Muscle layer of colon (tissue), 2 donors: Measurements from ENCODE around the gene PIK3R1.

ENCODE experiments used
- H3K27ac ChIP-seq: one replicate; pipeline ENCODE4 v1.7.0; 2013; ENCODE audit warnings: low read depth, mild to moderate bottlenecking, low read length, moderate library complexity
- H3K27me3 ChIP-seq, 2 donors: one replicate each; pipeline ENCODE4 v1.7.0; 2013; ENCODE audit warnings: low read length in 2 of 2, mild to moderate bottlenecking in 2 of 2; ENCODE audit not compliant: insufficient read depth in 2 of 2, control insufficient read depth in 1 of 2
- H3K36me3 ChIP-seq: one replicate; pipeline ENCODE4 v1.7.0; 2013; ENCODE audit warnings: mild to moderate bottlenecking, low read length; ENCODE audit not compliant: insufficient read depth
- H3K4me1 ChIP-seq: one replicate; pipeline ENCODE4 v1.7.0; 2013; ENCODE audit warnings: mild to moderate bottlenecking, low read length; ENCODE audit not compliant: insufficient read depth
- H3K4me3 ChIP-seq, 2 donors: one replicate each; pipeline ENCODE4 v1.7.0; 2013; ENCODE audit warnings: low read length in 2 of 2, low read depth in 1 of 2, mild to moderate bottlenecking in 1 of 2, moderate library complexity in 1 of 2
- H3K9ac ChIP-seq: one replicate; pipeline ENCODE4 v1.7.0; 2013; ENCODE audit warnings: low read length
- H3K9me3 ChIP-seq: one replicate; pipeline ENCODE4 v1.7.0; 2013; ENCODE audit warnings: mild to moderate bottlenecking, low read length
- donor health status: abdominal sarcoma.
- donor health status: Adenocarcinoma of cecum.

Gene PIK3R1

DNA sequence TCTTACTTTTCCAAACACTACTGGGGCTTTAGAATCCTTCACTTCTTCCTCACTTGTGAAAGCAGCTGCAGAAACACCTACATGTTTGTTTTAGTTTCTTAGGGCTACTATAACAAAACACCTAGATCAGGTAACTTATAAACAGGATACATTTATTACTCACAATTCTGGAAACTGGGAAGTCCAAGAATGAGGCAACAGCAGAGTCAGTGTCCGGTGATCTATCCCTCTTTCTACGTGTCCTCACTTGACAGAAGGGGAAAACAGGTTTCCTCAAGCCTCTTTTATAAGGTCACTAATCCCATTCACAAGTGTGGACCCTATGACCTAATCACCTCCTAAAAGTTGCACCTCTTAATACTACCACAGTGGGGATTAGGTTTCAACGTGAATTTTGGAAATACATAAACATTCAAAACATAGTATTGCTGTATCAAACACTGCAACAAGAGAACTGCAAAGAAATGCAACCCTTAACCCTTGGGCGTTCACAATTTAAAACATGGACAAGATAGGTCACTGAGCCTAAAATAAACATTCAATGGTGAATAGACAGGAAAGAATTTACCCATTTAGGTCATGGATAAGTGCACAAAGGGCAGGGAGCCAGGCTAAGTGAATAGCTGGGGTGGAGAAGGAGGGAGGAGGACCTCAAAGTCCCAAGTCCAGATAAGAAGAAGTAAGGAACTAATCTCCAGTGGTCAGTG lies 104.3 kb downstream of the PIK3R1 start:
- Histone ChIP-seq H3K9ac (no peak overlapping the region), H3K27me3 (no peaks in the 10 kb centered on the region), H3K4me1 (no peaks in the 10 kb centered on the region), H3K36me3 (no peaks in the 10 kb centered on the region), H3K27ac (no peak overlapping the region), H3K9me3 (no peaks in the 10 kb centered on the region), H3K4me3 (no peak overlapping the region)

GRCh38 chr5:68320413-68320986 lies 104.9 kb downstream of the PIK3R1 start:
- no peaks in the 10 kb centered on the region for H3K27me3 ChIP-seq
- no peak overlapping the region for H3K9ac ChIP-seq
- H3K27ac ChIP-seq: no peak overlapping the region
- no peaks in the 10 kb centered on the region for H3K4me1 ChIP-seq
- no peaks in the 10 kb centered on the region for H3K36me3 ChIP-seq
- H3K9me3 ChIP-seq: no peaks in the 10 kb centered on the region
- no peak overlapping the region for H3K4me3 ChIP-seq

DNA sequence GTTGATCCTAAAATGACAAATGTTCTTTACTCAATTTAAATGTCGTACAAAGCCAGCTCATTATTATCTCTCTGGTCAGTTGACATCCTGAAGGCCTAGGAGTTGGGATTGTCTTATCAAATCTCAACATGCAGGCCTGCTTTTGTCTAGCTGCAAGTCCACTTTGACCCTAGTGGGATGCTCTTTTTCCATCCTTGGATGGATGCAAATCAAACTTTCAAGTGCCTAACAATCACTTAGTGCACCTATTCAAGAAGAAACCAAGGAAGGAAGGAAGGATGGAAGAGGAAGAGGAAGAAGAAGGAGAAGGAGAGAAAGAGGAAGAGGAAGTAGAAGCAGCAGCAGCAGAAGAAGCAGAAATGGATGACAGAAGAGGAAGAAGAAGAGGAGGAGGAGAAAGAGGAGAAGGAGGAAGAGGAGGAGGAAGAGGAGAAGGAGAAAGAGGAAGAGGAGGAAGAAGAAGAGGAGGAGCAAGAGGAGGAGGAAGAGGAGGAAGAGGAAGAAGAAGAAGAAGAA lies 109.6 kb downstream of the PIK3R1 start:
- Histone ChIP-seq H3K27me3 (no peaks in the 10 kb centered on the region), H3K9me3 (no peaks in the 10 kb centered on the region), H3K9ac (no peak overlapping the region), H3K36me3 (no peaks in the 10 kb centered on the region), H3K4me1 (no peaks in the 10 kb centered on the region), H3K4me3 (no peak overlapping the region), H3K27ac (no peak overlapping the region)

- Histone ChIP-seq H3K4me3 (no peak overlapping the region), H3K36me3 (no peaks in the 10 kb centered on the region), H3K9me3 (no peaks in the 10 kb centered on the region), H3K4me1 (peaks cover 7% of the 10 kb centered on the region), H3K27me3 (no peaks in the 10 kb centered on the region), H3K9ac (no peak overlapping the region), H3K27ac (no peak overlapping the region)
Observed at GRCh38 chr5:68329554-68330255, 114.1 kb downstream of the PIK3R1 start.

DNA sequence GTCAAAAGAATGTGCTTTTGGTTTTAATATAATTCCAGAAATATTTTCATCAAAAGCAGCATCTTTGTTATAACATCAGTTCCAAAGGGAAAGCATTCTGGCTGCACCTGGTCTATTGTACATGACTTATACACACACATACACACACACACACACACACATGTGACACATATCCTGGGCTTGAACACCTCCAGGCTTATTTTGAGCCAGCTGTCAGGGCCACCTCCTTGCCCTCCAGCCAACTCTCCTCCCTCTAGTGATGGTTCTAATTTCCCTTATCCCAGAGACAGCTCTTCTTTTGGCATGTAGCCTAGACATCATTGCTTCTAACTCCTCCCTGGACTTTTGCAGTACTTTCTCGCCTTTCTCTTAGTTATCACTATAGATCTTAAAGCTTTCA lies 115.0 kb downstream of the PIK3R1 start:
- no peak overlapping the region for H3K9ac ChIP-seq
- H3K36me3 ChIP-seq: no peaks in the 10 kb centered on the region
- H3K4me3 ChIP-seq: no peak overlapping the region
- H3K4me1 ChIP-seq: peaks cover 7% of the 10 kb centered on the region
- H3K9me3 ChIP-seq: no peaks in the 10 kb centered on the region
- H3K27me3 ChIP-seq: no peaks in the 10 kb centered on the region
- H3K27ac ChIP-seq: no peak overlapping the region

DNA sequence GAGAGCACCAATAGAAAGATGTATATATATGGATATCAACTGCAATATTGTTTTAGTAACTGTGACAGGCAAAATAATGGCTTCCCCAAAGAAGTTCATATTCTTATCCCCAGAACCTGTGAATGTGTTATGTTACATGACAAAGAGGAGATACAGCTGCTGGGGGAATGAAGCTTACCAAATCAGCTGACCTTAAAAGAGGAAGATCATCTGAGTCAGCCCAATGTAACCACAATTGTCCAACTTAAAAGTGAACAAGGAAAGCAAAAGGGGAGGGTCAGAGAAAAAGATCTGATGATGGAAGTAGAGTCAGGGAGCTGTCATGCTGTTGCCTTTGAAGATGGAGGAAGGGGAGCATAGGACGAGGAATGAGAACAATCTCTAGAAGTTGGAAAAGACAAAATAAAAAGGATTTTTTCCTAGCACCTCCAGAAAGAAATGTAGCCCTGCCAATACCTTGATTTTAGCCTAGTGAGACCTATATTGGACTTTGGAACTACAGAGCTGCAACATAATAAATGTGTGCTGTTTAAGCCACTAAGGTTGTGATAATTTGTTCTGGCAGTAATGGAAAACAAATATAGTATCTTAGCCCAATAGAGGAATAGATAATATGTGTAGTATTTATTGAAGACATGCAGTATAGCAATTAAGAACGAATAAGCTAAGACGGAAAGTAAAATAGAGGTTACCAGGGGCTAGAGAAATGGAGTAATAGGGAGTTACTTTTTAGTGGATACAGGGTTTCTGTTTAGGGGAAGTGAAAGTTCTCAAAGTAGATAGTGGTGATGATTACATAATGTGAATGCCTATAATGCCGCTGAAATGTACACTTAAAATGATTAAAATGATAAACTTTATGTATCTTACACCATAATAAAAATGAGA lies 115.9 kb downstream of the PIK3R1 start:
- H3K9me3 ChIP-seq: no peaks in the 10 kb centered on the region

DNA sequence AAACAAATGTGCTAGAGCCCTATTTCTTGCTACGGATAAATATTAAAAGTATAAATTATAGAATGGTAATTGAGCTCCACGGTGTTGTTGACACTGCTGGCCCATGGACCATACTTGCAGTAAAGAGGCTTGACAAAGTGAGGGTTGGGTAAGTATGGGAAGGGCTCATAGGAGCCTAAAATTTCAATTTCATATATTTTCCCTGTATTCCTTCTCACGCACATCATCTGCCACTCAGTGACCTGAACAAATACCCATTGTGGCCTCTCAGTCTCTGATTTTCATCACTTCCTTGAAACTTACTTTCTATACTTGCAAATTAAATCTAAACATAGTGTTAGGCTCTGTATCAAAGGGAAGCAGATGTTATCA lies 116.5 kb downstream of the PIK3R1 start:
- no peaks in the 10 kb centered on the region for H3K27me3 ChIP-seq

More for the DNA sequence above, 115.9 kb downstream of the PIK3R1 start:
- Histone ChIP-seq H3K27me3 (no peaks in the 10 kb centered on the region), H3K27ac (no peak overlapping the region), H3K9ac (no peak overlapping the region), H3K4me1 (peaks cover 7% of the 10 kb centered on the region), H3K4me3 (no peak overlapping the region), H3K36me3 (no peaks in the 10 kb centered on the region)

DNA sequence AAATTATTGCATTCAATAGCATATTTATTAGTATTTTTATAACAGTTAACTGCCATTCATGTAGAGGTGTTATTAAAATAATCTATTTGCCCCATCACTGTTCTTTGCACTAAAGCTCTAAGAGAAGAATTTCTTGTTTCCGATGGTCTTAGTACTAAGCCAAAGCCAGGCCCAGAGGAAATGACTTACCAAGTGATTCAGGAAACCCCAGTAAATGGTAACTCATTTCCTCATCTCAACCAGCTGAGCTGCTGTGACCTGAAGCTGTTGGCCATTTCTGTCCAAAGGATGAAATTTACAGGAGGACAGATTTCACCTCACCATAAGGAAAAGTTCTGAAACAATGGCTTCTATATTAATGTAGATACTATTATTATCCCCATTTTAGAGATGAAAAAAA lies 117.0 kb downstream of the PIK3R1 start:
- Histone ChIP-seq H3K9me3 (no peaks in the 10 kb centered on the region), H3K9ac (no peak overlapping the region)

More for the DNA sequence above, 116.5 kb downstream of the PIK3R1 start:
- Histone ChIP-seq H3K9me3 (no peaks in the 10 kb centered on the region), H3K4me1 (peaks cover 7% of the 10 kb centered on the region), H3K9ac (no peak overlapping the region), H3K27ac (no peak overlapping the region), H3K36me3 (no peaks in the 10 kb centered on the region), H3K4me3 (no peak overlapping the region)

GRCh38 chr5:68333649-68334552 lies 118.3 kb downstream of the PIK3R1 start:
- Histone ChIP-seq H3K27ac (no peak overlapping the region), H3K27me3 (no peaks in the 10 kb centered on the region), H3K9ac (no peak overlapping the region), H3K4me1 (peaks cover 7% of the 10 kb centered on the region), H3K36me3 (no peaks in the 10 kb centered on the region), H3K9me3 (no peaks in the 10 kb centered on the region), H3K4me3 (no peak overlapping the region)

More for the DNA sequence above, 117.0 kb downstream of the PIK3R1 start:
- no peak overlapping the region for H3K27ac ChIP-seq
- H3K4me1 ChIP-seq: peaks cover 7% of the 10 kb centered on the region
- no peaks in the 10 kb centered on the region for H3K27me3 ChIP-seq
- H3K4me3 ChIP-seq: no peak overlapping the region
- H3K36me3 ChIP-seq: no peaks in the 10 kb centered on the region

- no peak overlapping the region for H3K4me3 ChIP-seq
- H3K9ac ChIP-seq: no peak overlapping the region
- no peaks in the 10 kb centered on the region for H3K36me3 ChIP-seq
- peaks cover 7% of the 10 kb centered on the region for H3K4me1 ChIP-seq
- H3K27ac ChIP-seq: no peak overlapping the region
- H3K27me3 ChIP-seq: no peaks in the 10 kb centered on the region
- H3K9me3 ChIP-seq: no peaks in the 10 kb centered on the region
Observed at GRCh38 chr5:68334553-68334886, 119.0 kb downstream of the PIK3R1 start.
